K562 (cell line): ENCODE measurements around the gene AGRP. TPM values are rescaled to one million over a fixed set of nuclear protein-coding genes. Genes with fewer than 3 reads are reported as not detected.

Experiments used
- ATAC-seq: fragments of 200-7000 bp; cut with Tn5 transposase; 3 replicates; pipeline ENCODE4 v1.9.1; 2020; ENCODE audit warnings: moderate library complexity
- BruUV-seq: library from RNA; stranded (reverse); fragments of 400-500 nt; replicated peaks from 2 replicates; lab custom pipeline; 2021; lab: Mats Ljungman, UMichigan
- CTCF ChIA-PET: fragments of 300-600 bp; formaldehyde crosslinking; extraction: SDS; loops from one replicate; lab custom pipeline; 2021; ENCODE audit warnings: low intra/inter-chr PET ratio; lab: Yijun Ruan, JAX
- POLR2A ChIA-PET: fragments of 300-600, 350-650 bp; sonication (Branson Sonifier 250); formaldehyde crosslinking; extraction: SDS; loops from one replicate; lab custom pipeline; 2021; ENCODE audit warnings: antibody characterized with exemption, inconsistent platforms; lab: Yijun Ruan, JAX
- DNase-seq, 4 experiments: peaks; one replicate each; pipeline versions ENCODE4 v3.0.0 to v3.0.0-alpha.2; 2011 to 2018; ENCODE audit warnings: low spot score in 3 of 4, mixed read lengths in 3 of 4; ENCODE audit errors: extremely low read depth in 1 of 4
- FAIRE-seq: peaks from 2 replicates; lab custom pipeline; 2011; peaks lifted over from hg19 to GRCh38; lab: Jason Lieb, UNC
- H2AFZ ChIP-seq: 2 replicates; pipeline ENCODE4 v1.6.0; 2011; ENCODE audit warnings: low read depth, low read length, control low read depth, inconsistent platforms
- H3K27ac ChIP-seq: fragments of 200-600 bp; 3 replicates; pipeline ENCODE4 v1.8.0; 2011; ENCODE audit warnings: low read depth, mild to moderate bottlenecking, control low read depth, inconsistent platforms, low read length, moderate library complexity, mixed read lengths; ENCODE audit errors: extremely low read depth
- H3K27me3 ChIP-seq, 2 experiments: fragments of 300-600 bp in 1 of 2; 2 replicates in 1 of 2; 3 replicates in 1 of 2; pipeline versions ENCODE4 v1.6.0 to v1.8.0; 2011; ENCODE audit warnings: inconsistent platforms in 2 of 2, low read length in 2 of 2, mild to moderate bottlenecking in 1 of 2, mixed read lengths in 1 of 2, moderate library complexity in 1 of 2; ENCODE audit not compliant: control insufficient read depth in 2 of 2, insufficient read depth in 2 of 2
- H3K36me3 ChIP-seq: fragments of 300-600 bp; 3 replicates; pipeline ENCODE4 v1.8.0; 2011; ENCODE audit warnings: mild to moderate bottlenecking, low read length, inconsistent platforms; ENCODE audit not compliant: control insufficient read depth, insufficient read depth
- H3K4me1 ChIP-seq, 2 experiments: fragments of 200-600 bp in 1 of 2; replicated peaks in 1 of 2; 2 replicates in 1 of 2; 3 replicates in 1 of 2; pipeline versions ENCODE4 v1.5.1 to v1.8.0; 2011; ENCODE audit warnings: inconsistent platforms in 2 of 2, low read length in 2 of 2, mild to moderate bottlenecking in 1 of 2, mixed read lengths in 1 of 2, moderate library complexity in 1 of 2; ENCODE audit not compliant: control insufficient read depth in 2 of 2, insufficient read depth in 2 of 2
- H3K4me2 ChIP-seq: 2 replicates; pipeline ENCODE4 v1.6.1; 2011; ENCODE audit warnings: low read length, control low read depth, inconsistent platforms, mixed read lengths; ENCODE audit not compliant: insufficient read depth
- H3K4me3 ChIP-seq: fragments of 200-600 bp; sonication (generic), shearing (Covaris generic); 2 replicates; pipeline ENCODE4 v1.5.1; 2016; ENCODE audit warnings: control low read depth, inconsistent platforms
- H3K79me2 ChIP-seq: fragments of 200-600 bp; 3 replicates; pipeline ENCODE4 v1.8.0; 2011; ENCODE audit warnings: low read length, inconsistent platforms; ENCODE audit not compliant: control insufficient read depth, insufficient read depth
- H3K9ac ChIP-seq, 2 experiments: 2 replicates each; pipeline versions ENCODE4 v1.6.0 to v1.6.1; 2011; ENCODE audit warnings: low read depth in 2 of 2, low read length in 2 of 2, control low read depth in 1 of 2, inconsistent platforms in 1 of 2, mild to moderate bottlenecking in 1 of 2, mixed read lengths in 1 of 2; ENCODE audit not compliant: insufficient read depth in 1 of 2
- H3K9me1 ChIP-seq: one replicate; pipeline ENCODE4 v1.6.0; 2011; ENCODE audit warnings: inconsistent platforms, mild to moderate bottlenecking, low read length, moderate library complexity; ENCODE audit not compliant: control insufficient read depth, insufficient read depth
- H3K9me3 ChIP-seq: replicated peaks from 2 replicates; pipeline ENCODE4 v1.5.1; 2011; ENCODE audit warnings: low read depth, low read length, inconsistent platforms; ENCODE audit not compliant: control insufficient read depth, insufficient read depth
- H4K20me1 ChIP-seq: replicated peaks from 2 replicates; pipeline ENCODE4 v1.6.1; 2011; ENCODE audit warnings: low read length, inconsistent platforms, mixed read lengths; ENCODE audit not compliant: control insufficient read depth, insufficient read depth
- CBX2 ChIP-seq: fragments of 200-600 bp; sonication (generic); IDR thresholded peaks from one replicate; pipeline ENCODE4 v1.6.1; 2012; ENCODE audit warnings: mild to moderate bottlenecking, low read length, inconsistent platforms; ENCODE audit not compliant: insufficient read depth, poor library complexity, severe bottlenecking
- DPF2 ChIP-seq: fragments of 450-650 bp; IDR thresholded peaks from 2 replicates; pipeline ENCODE4 v1.6.1; 2016
- E2F5 ChIP-seq: sonication (generic); formaldehyde crosslinking; IDR thresholded peaks from 2 replicates; pipeline ENCODE4 v1.8.0; 2022; ENCODE audit warnings: mild to moderate bottlenecking, missing genetic modification reagents
- GABPB2 ChIP-seq: fragments of 250-450 bp; sonication (Bioruptor Pico); conservative IDR thresholded peaks from 2 replicates; pipeline ENCODE4 v1.5.1; 2021; ENCODE audit warnings: mild to moderate bottlenecking
- GTF2F1 ChIP-seq: IDR thresholded peaks from 2 replicates; pipeline ENCODE4 v1.6.1; 2011; ENCODE audit warnings: low read depth, low read length, improper control_type of control experiment
- PURB ChIP-seq: sonication (generic); formaldehyde crosslinking; IDR thresholded peaks from 2 replicates; pipeline ENCODE4 v1.9.0; 2021; ENCODE audit warnings: low read depth, mild to moderate bottlenecking, missing genetic modification reagents
- SRSF7 ChIP-seq: fragments of 200-400 bp; formaldehyde crosslinking; optimal IDR thresholded peaks from 2 replicates; pipeline ENCODE3; 2017; ENCODE audit warnings: mild to moderate bottlenecking, low read depth, low read length
- THAP7 ChIP-seq: fragments of 250-450 bp; sonication (Bioruptor Pico); IDR thresholded peaks from 2 replicates; pipeline ENCODE4 v1.5.0; 2021
- ZBTB11 ChIP-seq, 3 experiments: fragments of 200-800 bp in 1 of 3; fragments of 250-450 bp in 1 of 3; fragments of 450-650 bp in 1 of 3; sonication (Bioruptor Pico) in 1 of 3; sonication (Bioruptor generic) in 1 of 3; formaldehyde crosslinking in 1 of 3; IDR thresholded peaks; 2 replicates each; pipeline versions ENCODE4 v1.6.1 to v1.8.0; 2016 to 2022; ENCODE audit warnings: mild to moderate bottlenecking in 2 of 3, missing genetic modification characterization in 2 of 3, missing compliant biosample characterization in 1 of 3, moderate library complexity in 1 of 3
- ZNF324 ChIP-seq: fragments of 250-450 bp; sonication (Bioruptor Pico); IDR thresholded peaks from 2 replicates; pipeline ENCODE4 v1.4.0; 2020; ENCODE audit warnings: mild to moderate bottlenecking
- ZNF77 ChIP-seq: fragments of 250-450 bp; sonication (Bioruptor Pico); IDR thresholded peaks from 2 replicates; pipeline ENCODE4 v1.5.0; 2020
- ZSCAN32 ChIP-seq: fragments of 450-650 bp; formaldehyde crosslinking; IDR thresholded peaks from 2 replicates; pipeline ENCODE4 v1.4.0; 2020; ENCODE audit warnings: mild to moderate bottlenecking, moderate library complexity
- WGBS: fragments of 100-300 bp; shearing (Covaris generic); methylation state at CpG from one replicate; pipeline ENCODE4 v1.1.6; 2016; ENCODE audit warnings: low coverage, mixed read lengths; ENCODE audit not compliant: insufficient coverage; ENCODE audit errors: missing lambda C conversion rate; 5-methylcytosine and 5-hydroxymethylcytosine counted together
- in situ Hi-C: fragments of 300-500 bp; cut with MboI; formaldehyde crosslinking; loops from 4 replicates; pipeline ENCODE4 v1.15.0; 2018; ENCODE audit warnings: inconsistent platforms, mixed read lengths
- intact Hi-C: fragments of 100-400 bp; cut with micrococcal nuclease; formaldehyde crosslinking; loops from 2 replicates; pipeline ENCODE4 v1.14.2; 2022
- polyA plus RNA-seq, 8 experiments: library from polyadenylated mRNA; depleted of rRNA in 4 of 8; stranded (reverse) in 5 of 8; unstranded in 3 of 8; fragments of >200 nt; fragmentation: Nextera tagmentation in 2 of 8; fragmentation: Illumina TruSeq in 1 of 8; extraction: Ambion mirVana in 2 of 8; extraction: Trizol in 1 of 8; gene quantifications; 2 replicates each; pipeline versions ENCODE4 v1.2.1 to v1.2.3, GENCODE V29; 2011 to 2014; ENCODE audit warnings: inconsistent platforms in 1 of 8, missing spikeins in 1 of 8
- total RNA-seq, 7 experiments: library from RNA; depleted of rRNA in 6 of 7; stranded (reverse); fragments of >200 nt in 6 of 7; fragmentation: Illumina TruSeq in 2 of 7; extraction: Trizol in 2 of 7; gene quantifications; 2 replicates each; pipeline versions ENCODE4 v1.2.1 to v1.2.3, GENCODE V29; 2011 to 2021; ENCODE audit warnings: low replicate concordance in 1 of 7
- TF ChIP-seq, protein P1 (sequence below): sonication (generic); formaldehyde crosslinking; IDR thresholded peaks from 2 replicates; pipeline ENCODE4 v1.8.0; 2022; ENCODE audit warnings: missing genetic modification reagents, mild to moderate bottlenecking, moderate library complexity, borderline replicate concordance

The AGRP gene
- total and polyA plus RNA-seq, 9 of the 15 experiments (the other 6 are each of a cell fraction or from before 2014, with no cell fraction given), result not detected

GRCh38 chr16:67468731-67469130, 14.6 kb downstream of the AGRP start:
- ChIA-PET CTCF (no interaction called here), POLR2A (interaction anchor here (1.0 kb wide), 1 partner anchor 46 kb away, joined by 3 read pairs; no protein-coding TSS in a partner anchor)
- ATAC-seq, result no peak
- no peaks in the 10 kb centered on the region for H3K9me3 ChIP-seq
- H3K79me2 ChIP-seq, result peaks cover 48% of the 10 kb centered on the region
- H3K27ac ChIP-seq, result no peak overlapping the region
- in situ Hi-C loops (no loop called here), intact Hi-C loops (loop anchor here (5.0 to 10.0 kb wide), 2 partner anchors 206 to 514 kb away; no protein-coding TSS in a partner anchor)
- H3K36me3 ChIP-seq, result peaks cover 14% of the 10 kb centered on the region; the same call in 2 of the 3 replicates
- no peak for DNase-seq
- no peak overlapping the region for H3K4me2 ChIP-seq
- H2AFZ ChIP-seq, result no peak overlapping the region
- 45% methylated on average over 5 of the region's 5 CpGs for WGBS
- H3K9me1 ChIP-seq, result peaks cover 7% of the 10 kb centered on the region
- H3K4me1 ChIP-seq, result peaks cover 11 to 13% of the 10 kb centered on the region in 2 experiments; a peak in 4 of 5 replicates
- H4K20me1 ChIP-seq, result peaks cover 34% of the 10 kb centered on the region
- no TSS peak for BruUV-seq
- no peaks in the 10 kb centered on the region for H3K27me3 ChIP-seq
- no peak for FAIRE-seq
- no peak overlapping the region for H3K9ac ChIP-seq
- no peak for TF ChIP-seq ZSCAN32 (CRISPR knock-in tag)
- TF ChIP-seq THAP7 (CRISPR knock-in tag), result no peak
- no peak for TF ChIP-seq GABPB2
- TF ChIP-seq GTF2F1, result no peak
- TF ChIP-seq E2F5 (CRISPR knock-in tag), result no peak
- no peak for TF ChIP-seq DPF2
- TF ChIP-seq ZNF77 (CRISPR knock-in tag), result no peak
- TF ChIP-seq PURB, result no peak
- TF ChIP-seq, protein P1, sequence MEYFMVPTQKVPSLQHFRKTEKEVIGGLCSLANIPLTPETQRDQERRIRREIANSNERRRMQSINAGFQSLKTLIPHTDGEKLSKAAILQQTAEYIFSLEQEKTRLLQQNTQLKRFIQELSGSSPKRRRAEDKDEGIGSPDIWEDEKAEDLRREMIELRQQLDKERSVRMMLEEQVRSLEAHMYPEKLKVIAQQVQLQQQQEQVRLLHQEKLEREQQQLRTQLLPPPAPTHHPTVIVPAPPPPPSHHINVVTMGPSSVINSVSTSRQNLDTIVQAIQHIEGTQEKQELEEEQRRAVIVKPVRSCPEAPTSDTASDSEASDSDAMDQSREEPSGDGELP, result no peak
- TF ChIP-seq SRSF7, result no peak
- no peak for TF ChIP-seq ZBTB11 (CRISPR knock-in tag; IDR thresholded peaks at IDR 0.05)
- no peak for TF ChIP-seq ZNF324 (CRISPR knock-in tag)
- no peak for TF ChIP-seq CBX2
- no peak overlapping the region for H3K4me3 ChIP-seq
